ENCODE data around the gene PRDM16.
A peak's percentile ranks its signal among the peaks of the same experiment; 100 is the strongest.

PRDM16 gene

DNA sequence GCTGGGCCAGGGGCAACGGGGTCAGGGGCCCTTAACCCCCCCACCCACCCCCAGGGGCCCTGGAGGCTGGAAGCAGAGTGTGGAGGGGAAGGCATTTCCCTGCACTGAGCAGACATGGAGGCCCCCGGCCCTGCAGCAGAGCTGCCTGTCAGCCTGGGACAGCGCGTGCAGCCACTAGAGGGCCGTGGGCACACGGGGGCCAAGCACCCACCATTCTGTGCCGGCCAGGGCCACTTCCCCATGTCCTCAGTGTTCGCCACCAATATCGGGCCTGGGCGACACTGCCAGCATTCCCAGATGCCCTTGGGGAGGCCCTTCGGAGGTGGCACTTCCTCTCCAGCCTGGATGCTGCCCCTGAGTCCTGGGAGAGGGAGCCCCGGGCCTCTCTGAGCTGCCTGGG is 362.3 kb downstream of the PRDM16 start:
- H3K4me1 ChIP-seq (ENCODE audit: insufficient read depth, low read length, severe bottlenecking), result no peaks in the 10 kb centered on the region
- H3K9me3 ChIP-seq (ENCODE audit: low read length), result no peaks in the 10 kb centered on the region
- no peaks in the 10 kb centered on the region for H4K20me1 ChIP-seq (ENCODE audit: insufficient read depth, low read length)
- H3K4me2 ChIP-seq (ENCODE audit: low read length), result no peak overlapping the region
- no peak overlapping the region for H3K27ac ChIP-seq (ENCODE audit: low read depth, low read length, poor library complexity, severe bottlenecking)
- no peaks in the 10 kb centered on the region for H3F3A ChIP-seq (ENCODE audit: insufficient read depth, low read length)
- H3K79me2 ChIP-seq (ENCODE audit: insufficient read depth, low read length), result no peaks in the 10 kb centered on the region
- no peak overlapping the region for H3K4me3 ChIP-seq (ENCODE audit: low read depth, low read length, poor library complexity, severe bottlenecking)
- no peak overlapping the region for H3K9ac ChIP-seq (ENCODE audit: low read length)
- H3K9me2 ChIP-seq (ENCODE audit: low read depth, low read length), result no peaks in the 10 kb centered on the region
- TF ChIP-seq, protein P1, sequence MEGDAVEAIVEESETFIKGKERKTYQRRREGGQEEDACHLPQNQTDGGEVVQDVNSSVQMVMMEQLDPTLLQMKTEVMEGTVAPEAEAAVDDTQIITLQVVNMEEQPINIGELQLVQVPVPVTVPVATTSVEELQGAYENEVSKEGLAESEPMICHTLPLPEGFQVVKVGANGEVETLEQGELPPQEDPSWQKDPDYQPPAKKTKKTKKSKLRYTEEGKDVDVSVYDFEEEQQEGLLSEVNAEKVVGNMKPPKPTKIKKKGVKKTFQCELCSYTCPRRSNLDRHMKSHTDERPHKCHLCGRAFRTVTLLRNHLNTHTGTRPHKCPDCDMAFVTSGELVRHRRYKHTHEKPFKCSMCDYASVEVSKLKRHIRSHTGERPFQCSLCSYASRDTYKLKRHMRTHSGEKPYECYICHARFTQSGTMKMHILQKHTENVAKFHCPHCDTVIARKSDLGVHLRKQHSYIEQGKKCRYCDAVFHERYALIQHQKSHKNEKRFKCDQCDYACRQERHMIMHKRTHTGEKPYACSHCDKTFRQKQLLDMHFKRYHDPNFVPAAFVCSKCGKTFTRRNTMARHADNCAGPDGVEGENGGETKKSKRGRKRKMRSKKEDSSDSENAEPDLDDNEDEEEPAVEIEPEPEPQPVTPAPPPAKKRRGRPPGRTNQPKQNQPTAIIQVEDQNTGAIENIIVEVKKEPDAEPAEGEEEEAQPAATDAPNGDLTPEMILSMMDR (IDR thresholded peaks at IDR 0.05; ENCODE audit: low read length), result peak; percentile 28; the same call in 1 of the 2 replicates
- TF ChIP-seq EZH2 (IDR thresholded peaks at IDR 0.05; ENCODE audit: borderline replicate concordance, low read length), result no peak
- no peak overlapping the region for H2AFZ ChIP-seq (ENCODE audit: low read length)
- no peaks in the 10 kb centered on the region for H3K36me3 ChIP-seq (ENCODE audit: insufficient read depth, low read length)
- H3K27me3 ChIP-seq (ENCODE audit: insufficient read depth, low read length), result no peaks in the 10 kb centered on the region

DNA sequence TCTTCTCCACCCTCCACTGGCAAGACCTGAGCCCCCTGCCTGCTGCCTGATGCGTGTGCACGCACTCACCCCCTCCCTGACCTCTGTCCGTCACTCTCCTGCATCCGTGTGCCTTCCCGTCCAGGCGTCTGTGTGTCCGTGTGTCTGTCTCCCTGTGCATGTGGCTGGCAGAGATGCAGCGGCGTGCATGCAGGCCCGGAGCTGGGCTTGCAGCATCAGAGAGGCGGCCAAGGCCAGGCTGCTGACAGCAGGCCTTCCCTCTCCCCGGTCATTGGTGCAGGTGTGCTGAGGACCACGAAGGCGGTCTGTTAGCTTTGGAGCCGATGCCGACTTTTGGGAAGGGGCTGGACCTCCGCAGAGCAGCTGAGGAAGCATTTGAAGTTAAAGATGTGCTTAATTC is 362.7 kb downstream of the PRDM16 start:
- H3K4me3 ChIP-seq (ENCODE audit: low read depth, low read length, poor library complexity, severe bottlenecking), result no peak overlapping the region
- H3K27me3 ChIP-seq (ENCODE audit: insufficient read depth, low read length), result no peaks in the 10 kb centered on the region
- H3K9me3 ChIP-seq (ENCODE audit: low read length), result no peaks in the 10 kb centered on the region
- no peaks in the 10 kb centered on the region for H3K79me2 ChIP-seq (ENCODE audit: insufficient read depth, low read length)
- H3K4me1 ChIP-seq (ENCODE audit: insufficient read depth, low read length, severe bottlenecking), result no peaks in the 10 kb centered on the region
- H4K20me1 ChIP-seq (ENCODE audit: insufficient read depth, low read length), result no peaks in the 10 kb centered on the region
- H3K27ac ChIP-seq (ENCODE audit: low read depth, low read length, poor library complexity, severe bottlenecking), result no peak overlapping the region
- no peaks in the 10 kb centered on the region for H3F3A ChIP-seq (ENCODE audit: insufficient read depth, low read length)
- H3K9me2 ChIP-seq (ENCODE audit: low read depth, low read length), result no peaks in the 10 kb centered on the region
- H3K36me3 ChIP-seq (ENCODE audit: insufficient read depth, low read length), result no peaks in the 10 kb centered on the region
- no peak overlapping the region for H3K4me2 ChIP-seq (ENCODE audit: low read length)
- no peak overlapping the region for H3K9ac ChIP-seq (ENCODE audit: low read length)
- no peak overlapping the region for H2AFZ ChIP-seq (ENCODE audit: low read length)
- TF ChIP-seq EZH2 (IDR thresholded peaks at IDR 0.05; ENCODE audit: borderline replicate concordance, low read length), result no peak
- TF ChIP-seq, protein P1 (IDR thresholded peaks at IDR 0.05; ENCODE audit: low read length), result no peak

DNA sequence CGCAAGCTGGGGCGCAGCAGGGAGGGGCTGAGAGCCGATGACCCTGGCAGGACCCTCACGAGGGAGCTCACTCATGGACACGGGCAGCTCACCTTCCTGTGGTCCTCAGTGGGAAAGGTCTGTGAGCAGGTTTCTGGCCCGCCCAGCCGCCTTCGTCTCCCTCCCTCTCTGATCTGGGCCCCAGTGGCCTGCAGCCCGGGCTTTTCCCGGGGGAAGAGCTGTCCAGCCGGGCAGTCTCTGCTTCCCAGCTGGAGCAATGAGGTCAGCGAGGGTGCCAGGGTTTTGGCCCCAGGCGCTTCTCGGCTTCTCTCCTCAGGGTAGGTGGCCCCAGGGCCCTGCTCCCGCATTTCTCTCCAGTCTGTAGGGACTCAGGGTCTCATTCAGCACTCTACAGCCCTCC is 363.3 kb downstream of the PRDM16 start:
- no peak overlapping the region for H2AFZ ChIP-seq (ENCODE audit: low read length)
- no peaks in the 10 kb centered on the region for H3F3A ChIP-seq (ENCODE audit: insufficient read depth, low read length)
- no peaks in the 10 kb centered on the region for H3K79me2 ChIP-seq (ENCODE audit: insufficient read depth, low read length)
- H3K9ac ChIP-seq (ENCODE audit: low read length), result no peak overlapping the region
- TF ChIP-seq EZH2 (IDR thresholded peaks at IDR 0.05; ENCODE audit: borderline replicate concordance, low read length), result no peak
- TF ChIP-seq, protein P1 (IDR thresholded peaks at IDR 0.05; ENCODE audit: low read length), result no peak
- H3K4me2 ChIP-seq (ENCODE audit: low read length), result no peak overlapping the region
- no peaks in the 10 kb centered on the region for H3K9me2 ChIP-seq (ENCODE audit: low read depth, low read length)
- H3K27me3 ChIP-seq (ENCODE audit: insufficient read depth, low read length), result no peaks in the 10 kb centered on the region
- H3K4me1 ChIP-seq (ENCODE audit: insufficient read depth, low read length, severe bottlenecking), result no peaks in the 10 kb centered on the region
- no peak overlapping the region for H3K4me3 ChIP-seq (ENCODE audit: low read depth, low read length, poor library complexity, severe bottlenecking)
- no peak overlapping the region for H3K27ac ChIP-seq (ENCODE audit: low read depth, low read length, poor library complexity, severe bottlenecking)
- H3K36me3 ChIP-seq (ENCODE audit: insufficient read depth, low read length), result no peaks in the 10 kb centered on the region
- no peaks in the 10 kb centered on the region for H3K9me3 ChIP-seq (ENCODE audit: low read length)
- H4K20me1 ChIP-seq (ENCODE audit: insufficient read depth, low read length), result no peaks in the 10 kb centered on the region

All from OCI-LY1 (cell line).